Measurements from ENCODE around the gene PCNX4.

The PCNX4 gene

GRCh38 chr14:60178164-60178563, 86.4 kb downstream of the PCNX4 start:
- DNase-seq: no peak

- no peak for DNase-seq
These were observed 87.1 kb downstream of the PCNX4 start for GRCh38 chr14:60178820-60179219.

GRCh38 chr14:60179431-60179869, 87.7 kb downstream of the PCNX4 start:
- no peak for DNase-seq

- no peak for DNase-seq
These were observed 91.4 kb downstream of the PCNX4 start for GRCh38 chr14:60183138-60183537.

- DNase-seq: no peak
These were observed 92.0 kb downstream of the PCNX4 start for GRCh38 chr14:60183741-60184140.

GRCh38 chr14:60184146-60184904, 92.6 kb downstream of the PCNX4 start:
- DNase-seq: no peak

GRCh38 chr14:60184905-60185555, 93.3 kb downstream of the PCNX4 start:
- no peak for DNase-seq

GRCh38 chr14:60188115-60188514, 96.4 kb downstream of the PCNX4 start:
- DNase-seq: no peak

- DNase-seq: no peak
These were observed 97.0 kb downstream of the PCNX4 start for GRCh38 chr14:60188696-60189095.

GRCh38 chr14:60189923-60190840, 98.5 kb downstream of the PCNX4 start:
- no peak for DNase-seq

GRCh38 chr14:60195179-60195810, 103.6 kb downstream of the PCNX4 start:
- no peak for DNase-seq

GRCh38 chr14:60196291-60196690, 104.6 kb downstream of the PCNX4 start:
- DNase-seq: no peak

- no peak for DNase-seq
These were observed 106.0 kb downstream of the PCNX4 start for GRCh38 chr14:60197629-60198303.

GRCh38 chr14:60199321-60199720, 107.6 kb downstream of the PCNX4 start:
- no peak for DNase-seq

GRCh38 chr14:60204104-60204842, 112.5 kb downstream of the PCNX4 start:
- DNase-seq: no peak

- no peak for DNase-seq
These were observed 113.4 kb downstream of the PCNX4 start for GRCh38 chr14:60204843-60205774.

- DNase-seq: no peak
These were observed 114.5 kb downstream of the PCNX4 start for GRCh38 chr14:60206249-60206670.

GRCh38 chr14:60206837-60207533, 115.3 kb downstream of the PCNX4 start:
- DNase-seq: no peak

GRCh38 chr14:60210703-60211102, 119.0 kb downstream of the PCNX4 start:
- no peak for DNase-seq

GRCh38 chr14:60211153-60211552, 119.4 kb downstream of the PCNX4 start:
- DNase-seq: no peak

Data from activated CD8-positive, alpha-beta memory T cell treated with anti-CD3 and anti-CD28 coated beads, Interleukin-2, amount 50 U/mL, for 48 hours (primary cell).